HCT116 (cell line): Measurements from ENCODE around the gene ST3GAL3. TPM values are rescaled to one million over a fixed set of nuclear protein-coding genes. Genes with fewer than 3 reads are reported as not detected.

ENCODE experiments used
- ATAC-seq: fragments of 200-7000 bp; cut with Tn5 transposase; 2 replicates; pipeline ENCODE4 v1.9.1; 2020; ENCODE audit warnings: mild to moderate bottlenecking, moderate library complexity
- BruUV-seq: library from RNA; stranded (reverse); fragments of 400-500 nt; replicated peaks from 2 replicates; lab custom pipeline; 2021; lab: Mats Ljungman, UMichigan
- CTCF ChIA-PET: fragments of 300-600 bp; sonication (Branson Sonifier 250); formaldehyde crosslinking; loops from one replicate; lab custom pipeline; 2021; ENCODE audit warnings: antibody characterized with exemption; lab: Charles Lee
- POLR2A ChIA-PET: fragments of 300-600, 350-600 bp; sonication (Branson Sonifier 250); formaldehyde crosslinking; loops from one replicate; lab custom pipeline; 2021; ENCODE audit warnings: antibody characterized with exemption; lab: Charles Lee
- RAD21 ChIA-PET, 2 experiments: fragments of 300-600 bp; sonication (Branson Sonifier 250); formaldehyde crosslinking; loops; one replicate each; lab custom pipeline; 2023; ENCODE audit warnings: low total read pairs in 2 of 2; ENCODE audit not compliant: uncharacterized antibody in 2 of 2, unreplicated experiment in 2 of 2, low non-redundant PET in 1 of 2; lab: Charles Lee
- DNase-seq: peaks from one replicate; pipeline ENCODE4 v3.0.0-alpha.2; 2010; ENCODE audit warnings: low read depth, low spot score
- H2AFZ ChIP-seq: fragments of 200-600 bp; shearing (Covaris generic), sonication (generic); 2 replicates; pipeline ENCODE4 v1.6.1; 2017; ENCODE audit warnings: low read depth, mixed run types, mixed read lengths, antibody characterized with exemption, low read length; ENCODE audit not compliant: poor library complexity, severe bottlenecking
- H3K27ac ChIP-seq: 2 replicates; pipeline ENCODE4 v1.5.1; 2012; ENCODE audit warnings: low read depth, low read length
- H3K27me3 ChIP-seq: fragments of 200-600 bp; sonication (generic); 2 replicates; pipeline ENCODE4 v1.6.1; 2016; ENCODE audit warnings: mixed run types, low read length, mixed read lengths; ENCODE audit not compliant: insufficient read depth
- H3K36me3 ChIP-seq, 2 experiments: fragments of 200-500 bp in 1 of 2; fragments of 200-600 bp in 1 of 2; sonication (Bioruptor generic) in 1 of 2; sonication (generic) in 1 of 2; 2 replicates each; pipeline versions ENCODE4 v1.5.1 to v1.6.1; 2014 to 2016; ENCODE audit warnings: low read length in 2 of 2, inconsistent platforms in 1 of 2, mixed read lengths in 1 of 2, mixed run types in 1 of 2; ENCODE audit not compliant: insufficient read depth in 2 of 2, control insufficient read depth in 1 of 2
- H3K4me1 ChIP-seq, 2 experiments: fragments of 200-600 bp in 1 of 2; sonication (generic) in 1 of 2; 2 replicates each; pipeline versions ENCODE4 v1.5.1 to v1.6.1; 2012 to 2017; ENCODE audit warnings: low read length in 2 of 2, inconsistent platforms in 1 of 2, mild to moderate bottlenecking in 1 of 2, mixed read lengths in 1 of 2, mixed run types in 1 of 2, moderate library complexity in 1 of 2; ENCODE audit not compliant: insufficient read depth in 2 of 2, control insufficient read depth in 1 of 2
- H3K4me2 ChIP-seq: fragments of 200-600 bp; sonication (generic); 2 replicates; pipeline ENCODE4 v1.6.1; 2017; ENCODE audit warnings: mixed run types, low read length, mixed read lengths
- H3K4me3 ChIP-seq, 2 experiments: fragments of 200-600 bp in 1 of 2; sonication (generic) in 1 of 2; replicated peaks in 1 of 2; 2 replicates each; pipeline ENCODE4 v1.5.1; 2011 to 2016; ENCODE audit warnings: low read length in 2 of 2, control low read depth in 1 of 2, low read depth in 1 of 2, mild to moderate bottlenecking in 1 of 2, mixed read lengths in 1 of 2, mixed run types in 1 of 2
- H3K79me2 ChIP-seq: fragments of 200-600 bp; sonication (generic); 2 replicates; pipeline ENCODE4 v1.6.1; 2017; ENCODE audit warnings: mild to moderate bottlenecking, mixed run types, low read length, moderate library complexity, mixed read lengths; ENCODE audit not compliant: insufficient read depth
- H3K9ac ChIP-seq: fragments of 200-600 bp; sonication (generic); 2 replicates; pipeline ENCODE4 v1.6.1; 2016; ENCODE audit warnings: low read length, mixed read lengths
- H3K9me2 ChIP-seq: fragments of 200-600 bp; sonication (generic), shearing (Covaris generic); 2 replicates; pipeline ENCODE4 v1.6.1; 2017; ENCODE audit warnings: mixed run types, mild to moderate bottlenecking, moderate library complexity; ENCODE audit not compliant: insufficient read depth
- H3K9me3 ChIP-seq, 2 experiments: fragments of 200-500 bp in 1 of 2; fragments of 200-600 bp in 1 of 2; sonication (Bioruptor generic) in 1 of 2; sonication (generic) in 1 of 2; 2 replicates each; pipeline ENCODE4 v1.6.1; 2014 to 2017; ENCODE audit warnings: low read length in 2 of 2, mixed read lengths in 2 of 2, inconsistent platforms in 1 of 2, low read depth in 1 of 2, mild to moderate bottlenecking in 1 of 2, mixed run types in 1 of 2, moderate library complexity in 1 of 2; ENCODE audit not compliant: control insufficient read depth in 1 of 2, insufficient read depth in 1 of 2
- H4K20me1 ChIP-seq: fragments of 200-600 bp; sonication (generic), shearing (Covaris generic); 2 replicates; pipeline ENCODE4 v1.6.1; 2017; ENCODE audit warnings: mixed run types, mild to moderate bottlenecking, moderate library complexity; ENCODE audit not compliant: insufficient read depth
- CBX3 ChIP-seq: IDR thresholded peaks from 2 replicates; pipeline ENCODE4 v1.6.1; 2012; ENCODE audit warnings: low read depth
- ELF1 ChIP-seq: IDR thresholded peaks from 2 replicates; pipeline ENCODE4 v1.6.1; 2012; ENCODE audit warnings: low read depth, borderline replicate concordance
- EZH2 ChIP-seq: fragments of 200-600 bp; sonication (generic); IDR thresholded peaks from 2 replicates; pipeline ENCODE4 v1.6.1; 2017; ENCODE audit warnings: antibody characterized with exemption, mixed run types
- EZH2phosphoT487 ChIP-seq: fragments of 200-600 bp; IDR thresholded peaks from 2 replicates; pipeline ENCODE4 v1.6.1; 2018; ENCODE audit warnings: antibody characterized with exemption, borderline replicate concordance
- RAD21 ChIP-seq: IDR thresholded peaks from 2 replicates; pipeline ENCODE4 v1.6.1; 2012; ENCODE audit warnings: low read depth, mild to moderate bottlenecking
- SIN3A ChIP-seq: IDR thresholded peaks from 2 replicates; pipeline ENCODE4 v1.6.1; 2012; ENCODE audit warnings: low read depth
- SP1 ChIP-seq: IDR thresholded peaks from 2 replicates; pipeline ENCODE4 v1.6.1; 2012; ENCODE audit warnings: low read depth
- SRF ChIP-seq: IDR thresholded peaks from 2 replicates; pipeline ENCODE4 v1.6.1; 2012; ENCODE audit warnings: low read depth
- TCF7L2 ChIP-seq: IDR thresholded peaks from 2 replicates; pipeline ENCODE4 v1.7.0; 2011; ENCODE audit warnings: borderline replicate concordance, inconsistent platforms; ENCODE audit not compliant: insufficient read depth, insufficient read length; ENCODE audit errors: extremely low read depth
- YY1 ChIP-seq: IDR thresholded peaks from 2 replicates; pipeline ENCODE4 v1.6.1; 2011; ENCODE audit warnings: low read length, low read depth, moderate library complexity, mild to moderate bottlenecking; ENCODE audit not compliant: insufficient replicate concordance; ENCODE audit errors: extremely low read depth
- ZBTB33 ChIP-seq: IDR thresholded peaks from 2 replicates; pipeline ENCODE4 v1.6.1; 2011; ENCODE audit warnings: mild to moderate bottlenecking, low read length, moderate library complexity; ENCODE audit not compliant: insufficient replicate concordance; ENCODE audit errors: extremely low read depth
- ZNF274 ChIP-seq: fragments of 200-500 bp; sonication (Bioruptor generic); IDR thresholded peaks from 2 replicates; pipeline ENCODE4 v1.6.1; 2014; ENCODE audit warnings: mild to moderate bottlenecking, low read depth, low read length, inconsistent platforms
- intact Hi-C: fragments of 100-400 bp; cut with micrococcal nuclease; formaldehyde crosslinking; loops from 2 replicates; pipeline ENCODE4 v1.10.0; 2022
- total RNA-seq: library from RNA; stranded (reverse); gene quantifications from one replicate; pipeline ENCODE4 v1.2.1, GENCODE V29; 2021; ENCODE audit not compliant: unreplicated experiment
- TF ChIP-seq, protein P1 (sequence below): IDR thresholded peaks from 2 replicates; pipeline ENCODE4 v1.6.1; 2012; ENCODE audit warnings: low read depth
- TF ChIP-seq, protein P2 (sequence below): IDR thresholded peaks from 2 replicates; pipeline ENCODE4 v1.6.1; 2012

The ST3GAL3 gene
- total RNA-seq, 1 experiment from 2014 or later = 7.2 TPM

- H3K27me3 ChIP-seq = no peaks in the 10 kb centered on the region
- no peaks in the 10 kb centered on the region; the same call in 1 of the 2 replicates for H3K79me2 ChIP-seq
- RAD21 ChIA-PET = no interaction called here
- no peak overlapping the region for H2AFZ ChIP-seq
- H3K27ac ChIP-seq = no peak overlapping the region
- no peaks in the 10 kb centered on the region for H3K9me2 ChIP-seq
- TF ChIP-seq YY1 = no peak
- TF ChIP-seq CBX3 = no peak
- no peak for TF ChIP-seq ELF1
- TF ChIP-seq SIN3A = no peak
- TF ChIP-seq ZNF274 = no peak
- no peak for TF ChIP-seq EZH2
- TF ChIP-seq ZBTB33 = no peak
- TF ChIP-seq TCF7L2 = no peak
- no peak for TF ChIP-seq EZH2phosphoT487
- TF ChIP-seq, protein P1, sequence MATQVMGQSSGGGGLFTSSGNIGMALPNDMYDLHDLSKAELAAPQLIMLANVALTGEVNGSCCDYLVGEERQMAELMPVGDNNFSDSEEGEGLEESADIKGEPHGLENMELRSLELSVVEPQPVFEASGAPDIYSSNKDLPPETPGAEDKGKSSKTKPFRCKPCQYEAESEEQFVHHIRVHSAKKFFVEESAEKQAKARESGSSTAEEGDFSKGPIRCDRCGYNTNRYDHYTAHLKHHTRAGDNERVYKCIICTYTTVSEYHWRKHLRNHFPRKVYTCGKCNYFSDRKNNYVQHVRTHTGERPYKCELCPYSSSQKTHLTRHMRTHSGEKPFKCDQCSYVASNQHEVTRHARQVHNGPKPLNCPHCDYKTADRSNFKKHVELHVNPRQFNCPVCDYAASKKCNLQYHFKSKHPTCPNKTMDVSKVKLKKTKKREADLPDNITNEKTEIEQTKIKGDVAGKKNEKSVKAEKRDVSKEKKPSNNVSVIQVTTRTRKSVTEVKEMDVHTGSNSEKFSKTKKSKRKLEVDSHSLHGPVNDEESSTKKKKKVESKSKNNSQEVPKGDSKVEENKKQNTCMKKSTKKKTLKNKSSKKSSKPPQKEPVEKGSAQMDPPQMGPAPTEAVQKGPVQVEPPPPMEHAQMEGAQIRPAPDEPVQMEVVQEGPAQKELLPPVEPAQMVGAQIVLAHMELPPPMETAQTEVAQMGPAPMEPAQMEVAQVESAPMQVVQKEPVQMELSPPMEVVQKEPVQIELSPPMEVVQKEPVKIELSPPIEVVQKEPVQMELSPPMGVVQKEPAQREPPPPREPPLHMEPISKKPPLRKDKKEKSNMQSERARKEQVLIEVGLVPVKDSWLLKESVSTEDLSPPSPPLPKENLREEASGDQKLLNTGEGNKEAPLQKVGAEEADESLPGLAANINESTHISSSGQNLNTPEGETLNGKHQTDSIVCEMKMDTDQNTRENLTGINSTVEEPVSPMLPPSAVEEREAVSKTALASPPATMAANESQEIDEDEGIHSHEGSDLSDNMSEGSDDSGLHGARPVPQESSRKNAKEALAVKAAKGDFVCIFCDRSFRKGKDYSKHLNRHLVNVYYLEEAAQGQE = no peak
- no peak for TF ChIP-seq RAD21
- no peak for TF ChIP-seq SRF
- TF ChIP-seq, protein P2, sequence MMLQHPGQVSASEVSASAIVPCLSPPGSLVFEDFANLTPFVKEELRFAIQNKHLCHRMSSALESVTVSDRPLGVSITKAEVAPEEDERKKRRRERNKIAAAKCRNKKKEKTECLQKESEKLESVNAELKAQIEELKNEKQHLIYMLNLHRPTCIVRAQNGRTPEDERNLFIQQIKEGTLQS = no peak
- no peak for TF ChIP-seq SP1
- TF ChIP-seq, all 23 proteins: peak for 0
- no peak for DNase-seq
- POLR2A ChIA-PET = no interaction called here
- Histone ChIP-seq H3K4me2 (no peak overlapping the region), H3K36me3 (0 out of 4 replicates have a peak, but pooled peaks cover 3 to 4% of the 10 kb centered on the region in 2 experiments), H3K9ac (no peak overlapping the region), H3K4me3 (no peak overlapping the region), H3K4me1 (peaks cover 0 to under 1% of the 10 kb centered on the region in 2 experiments; a peak in 1 of 4 replicates), H4K20me1 (no peaks in the 10 kb centered on the region), H3K9me3 (no peaks in the 10 kb centered on the region)
- CTCF ChIA-PET = no interaction called here
- intact Hi-C loops = no loop called here
- no TSS peak for BruUV-seq
- ATAC-seq = no peak
These were observed 246.0 kb downstream of the ST3GAL3 start for GRCh38 chr1:43953361-43953760.
